Fibroblast of mammary gland (primary cell): ENCODE results near the gene PDS5B.

Experiments used
- DNase-seq: peaks from one replicate; pipeline ENCODE4 v3.0.0-alpha.2; 2010; ENCODE audit warnings: low read depth
- H3K4me3 ChIP-seq: 2 replicates; pipeline ENCODE4 v1.5.1; 2011; ENCODE audit warnings: low read depth, mild to moderate bottlenecking, low read length, moderate library complexity; ENCODE audit not compliant: control insufficient read depth
- TF ChIP-seq, protein P1 (sequence below): conservative IDR thresholded peaks from 2 replicates; pipeline ENCODE4 v1.5.1; 2011; ENCODE audit warnings: low read depth, low read length, inconsistent platforms; ENCODE audit not compliant: control insufficient read depth, insufficient read depth

PDS5B gene

DNA sequence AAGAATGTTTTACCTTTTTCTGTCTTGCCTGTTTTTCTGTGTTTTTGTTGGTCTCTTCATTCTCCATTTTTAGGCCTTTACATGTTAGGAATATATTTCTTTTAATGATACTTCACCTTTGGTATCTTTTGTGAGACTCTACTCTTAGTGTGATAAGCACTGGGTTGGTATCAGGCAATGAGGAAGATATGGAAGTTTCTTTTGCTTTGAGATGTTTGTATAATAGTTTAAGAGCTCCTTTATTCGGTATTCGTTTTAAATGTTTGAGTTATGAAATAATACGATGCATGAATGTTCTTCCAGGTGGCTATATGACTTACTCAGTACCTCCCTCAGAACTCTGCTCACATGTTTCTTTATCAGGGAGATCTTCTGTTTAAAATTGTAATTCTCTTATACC is 144.8 kb downstream of the PDS5B start:
- no peak overlapping the region for H3K4me3 ChIP-seq
- DNase-seq: no peak
- TF ChIP-seq, protein P1, sequence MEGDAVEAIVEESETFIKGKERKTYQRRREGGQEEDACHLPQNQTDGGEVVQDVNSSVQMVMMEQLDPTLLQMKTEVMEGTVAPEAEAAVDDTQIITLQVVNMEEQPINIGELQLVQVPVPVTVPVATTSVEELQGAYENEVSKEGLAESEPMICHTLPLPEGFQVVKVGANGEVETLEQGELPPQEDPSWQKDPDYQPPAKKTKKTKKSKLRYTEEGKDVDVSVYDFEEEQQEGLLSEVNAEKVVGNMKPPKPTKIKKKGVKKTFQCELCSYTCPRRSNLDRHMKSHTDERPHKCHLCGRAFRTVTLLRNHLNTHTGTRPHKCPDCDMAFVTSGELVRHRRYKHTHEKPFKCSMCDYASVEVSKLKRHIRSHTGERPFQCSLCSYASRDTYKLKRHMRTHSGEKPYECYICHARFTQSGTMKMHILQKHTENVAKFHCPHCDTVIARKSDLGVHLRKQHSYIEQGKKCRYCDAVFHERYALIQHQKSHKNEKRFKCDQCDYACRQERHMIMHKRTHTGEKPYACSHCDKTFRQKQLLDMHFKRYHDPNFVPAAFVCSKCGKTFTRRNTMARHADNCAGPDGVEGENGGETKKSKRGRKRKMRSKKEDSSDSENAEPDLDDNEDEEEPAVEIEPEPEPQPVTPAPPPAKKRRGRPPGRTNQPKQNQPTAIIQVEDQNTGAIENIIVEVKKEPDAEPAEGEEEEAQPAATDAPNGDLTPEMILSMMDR: no peak

DNA sequence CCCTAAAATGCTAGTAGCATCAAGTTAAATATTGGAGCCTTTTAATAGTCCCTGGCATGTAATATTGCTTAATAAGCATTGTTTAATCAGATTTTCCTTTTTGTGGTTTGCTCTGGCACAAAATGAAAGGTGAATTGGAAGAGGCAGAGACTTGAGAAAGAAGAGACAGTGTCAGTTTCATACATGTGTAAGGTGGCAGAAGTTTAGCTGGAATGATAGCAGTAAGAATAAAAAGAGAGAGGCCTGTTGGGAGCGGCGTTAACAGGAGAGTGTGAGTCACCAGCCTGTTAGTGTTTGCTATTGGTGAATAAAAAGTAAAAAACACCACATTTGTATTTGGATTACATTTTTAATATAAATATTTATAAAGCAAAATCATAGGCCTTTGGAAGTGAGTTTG is 145.3 kb downstream of the PDS5B start:
- H3K4me3 ChIP-seq: no peak overlapping the region
- TF ChIP-seq, protein P1: no peak
- peak; percentile 51 for DNase-seq

DNA sequence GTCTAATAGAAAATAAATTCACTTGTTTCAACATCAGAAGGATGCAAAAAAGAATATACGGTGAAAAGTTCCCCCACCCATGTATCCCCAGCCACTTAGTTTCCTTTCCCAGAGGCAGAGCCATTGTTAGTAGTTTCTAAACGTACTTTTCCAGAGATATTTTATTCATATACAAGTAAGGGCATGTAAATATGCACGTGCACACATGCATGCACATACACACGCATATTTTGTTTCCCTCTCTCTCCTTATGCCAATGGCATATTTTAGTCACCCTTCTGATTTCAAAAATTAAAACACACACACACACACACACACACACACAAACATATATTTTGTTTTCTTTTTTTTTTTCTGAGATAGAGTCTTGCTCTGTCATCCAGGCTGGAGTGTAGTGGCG is 147.4 kb downstream of the PDS5B start:
- TF ChIP-seq, protein P1: no peak
- DNase-seq: no peak
- no peak overlapping the region for H3K4me3 ChIP-seq

DNA sequence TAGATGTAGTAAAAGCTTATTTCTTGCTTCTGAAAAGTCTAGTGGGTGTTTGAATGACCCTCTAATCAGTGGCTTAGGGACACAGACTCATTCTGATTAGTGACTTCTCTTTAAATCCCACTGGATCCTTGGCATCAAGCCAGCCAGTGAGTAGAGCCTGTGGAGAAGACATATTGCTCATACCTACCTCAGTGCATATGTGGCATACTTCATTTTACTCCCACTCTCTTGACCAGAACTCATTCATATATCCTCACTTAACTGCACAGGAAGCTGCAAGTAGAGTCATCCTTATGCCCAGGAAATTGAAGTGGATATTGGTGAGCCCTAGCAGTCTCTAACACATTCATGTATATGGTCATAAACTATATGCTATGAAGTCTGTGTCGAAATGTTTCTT is 148.3 kb downstream of the PDS5B start:
- no peak overlapping the region for H3K4me3 ChIP-seq
- TF ChIP-seq, protein P1: no peak
- DNase-seq: peak; percentile 90

DNA sequence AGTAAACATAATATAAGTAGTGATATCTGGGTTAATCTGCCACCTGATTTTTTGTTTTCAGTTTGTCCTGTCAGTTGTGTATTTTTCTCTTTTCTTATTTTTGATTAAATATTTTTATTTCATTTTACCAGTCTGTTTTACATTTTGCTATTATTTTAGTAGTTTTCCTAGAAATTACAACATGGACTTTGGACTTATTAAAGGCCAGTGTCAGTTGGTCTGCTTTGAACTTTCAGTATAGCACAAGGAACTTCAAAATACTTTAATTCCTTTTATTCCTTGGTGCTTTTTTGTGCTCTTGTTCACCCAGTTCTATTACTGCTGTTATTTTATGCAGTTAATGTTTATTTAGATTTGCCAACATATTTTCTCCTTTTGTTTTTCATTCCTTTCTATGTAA is 149.6 kb downstream of the PDS5B start:
- DNase-seq: no peak
- TF ChIP-seq, protein P1: no peak
- no peak overlapping the region for H3K4me3 ChIP-seq

DNA sequence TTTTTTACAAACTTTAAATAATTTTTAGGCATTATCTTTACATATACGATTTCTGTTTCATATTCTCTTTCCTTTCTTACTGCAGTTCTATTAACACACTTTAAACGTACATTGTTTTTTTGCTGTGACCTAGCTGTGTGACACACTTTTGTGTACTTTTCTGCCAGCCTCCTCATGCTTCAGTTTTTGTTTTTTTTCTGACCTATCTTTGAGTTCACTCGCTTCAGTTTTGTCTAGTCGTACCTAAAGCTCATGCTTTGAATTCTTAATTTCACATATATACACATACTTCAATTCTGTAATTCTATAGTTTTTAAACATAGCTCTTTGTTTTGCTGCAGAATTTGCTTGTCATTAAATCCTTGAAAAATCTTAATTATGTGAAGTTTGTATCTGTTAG is 150.4 kb downstream of the PDS5B start:
- H3K4me3 ChIP-seq: peak overlapping the region; percentile 34
- peak; percentile 15 for DNase-seq
- TF ChIP-seq, protein P1: no peak

DNA sequence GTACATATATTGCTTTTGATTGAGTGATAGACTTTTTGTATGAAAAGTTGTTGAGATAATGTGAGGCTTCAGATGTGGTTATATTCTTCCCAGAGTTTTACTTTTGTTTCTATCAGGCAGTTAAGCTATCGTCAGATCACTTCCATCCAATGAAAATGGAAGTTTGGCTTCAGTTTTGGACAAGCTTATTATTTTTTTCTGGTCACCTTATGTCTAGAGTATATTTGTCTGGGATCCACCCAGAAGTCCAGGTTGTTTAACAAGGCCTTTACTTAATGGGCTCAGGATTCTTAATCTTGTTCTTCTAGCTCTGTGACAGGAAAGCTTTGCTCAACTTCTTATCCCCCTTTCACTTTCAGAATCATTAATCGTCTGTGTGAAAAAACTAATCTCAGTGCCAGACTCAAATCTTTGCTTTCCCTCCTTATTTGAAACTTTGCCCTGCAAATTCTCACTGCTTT is 150.9 kb downstream of the PDS5B start:
- H3K4me3 ChIP-seq: peak overlapping the region; percentile 34
- TF ChIP-seq, protein P1: no peak
- peak; percentile 34 for DNase-seq
